ENCODE data around the gene ZNF148.

ZNF148 gene

DNA sequence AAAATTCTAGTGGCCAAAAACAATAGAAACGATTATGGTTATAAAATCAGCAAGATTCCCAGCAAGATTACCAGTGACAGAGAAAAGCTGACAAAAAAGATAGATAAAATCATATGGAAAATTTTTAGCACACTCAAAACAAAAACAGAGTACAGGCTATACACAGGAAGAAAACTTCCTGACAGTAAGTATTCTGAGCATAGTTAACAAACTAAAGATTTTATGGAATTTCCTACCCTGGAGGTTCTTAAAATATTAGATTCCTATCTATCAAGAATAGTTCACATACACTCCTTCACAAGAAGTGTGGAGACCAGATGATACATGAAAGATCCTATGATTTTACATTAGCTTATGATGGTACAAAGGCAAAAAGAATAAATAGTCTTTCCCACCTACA lies 50.8 kb downstream of the ZNF148 start:
- no peak for DNase-seq

DNA sequence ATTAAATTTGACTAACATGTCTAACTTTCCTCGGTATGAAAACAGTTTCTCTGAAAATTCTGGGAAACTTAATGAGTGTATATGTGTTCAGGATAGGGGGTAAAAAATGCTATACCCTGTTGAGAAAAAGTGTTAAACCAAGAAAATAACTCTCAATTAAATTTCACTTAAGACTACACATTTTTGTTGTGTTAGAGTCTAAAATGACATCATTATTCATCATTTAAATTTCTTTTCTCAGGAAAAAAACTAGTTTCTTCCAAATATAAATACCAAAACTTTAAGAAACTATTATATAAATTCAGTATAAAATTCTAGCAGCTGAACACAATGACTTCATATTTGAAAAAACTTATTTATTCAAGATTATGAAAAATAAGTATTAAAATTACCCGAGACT lies 52.2 kb downstream of the ZNF148 start:
- no peak for DNase-seq

DNA sequence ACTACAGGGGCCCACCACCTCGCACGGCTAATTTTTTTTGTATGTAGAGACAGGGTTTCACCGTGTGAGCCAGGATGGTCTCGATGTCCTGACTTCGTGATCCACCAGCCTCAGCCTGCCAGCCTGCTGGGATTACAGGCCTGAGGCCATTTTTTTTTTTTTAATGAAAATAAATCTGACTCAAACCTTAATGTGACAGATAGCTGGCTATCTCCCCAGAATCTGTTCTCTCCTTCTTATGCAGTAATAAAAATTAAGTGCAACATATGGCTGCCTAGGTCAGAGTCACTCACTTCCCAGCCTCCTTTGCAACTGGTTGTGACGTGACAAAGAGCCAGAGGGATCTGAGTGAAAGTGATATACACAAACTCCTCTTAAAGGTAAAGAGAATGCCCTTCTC lies 53.0 kb downstream of the ZNF148 start:
- no peak for DNase-seq

DNA sequence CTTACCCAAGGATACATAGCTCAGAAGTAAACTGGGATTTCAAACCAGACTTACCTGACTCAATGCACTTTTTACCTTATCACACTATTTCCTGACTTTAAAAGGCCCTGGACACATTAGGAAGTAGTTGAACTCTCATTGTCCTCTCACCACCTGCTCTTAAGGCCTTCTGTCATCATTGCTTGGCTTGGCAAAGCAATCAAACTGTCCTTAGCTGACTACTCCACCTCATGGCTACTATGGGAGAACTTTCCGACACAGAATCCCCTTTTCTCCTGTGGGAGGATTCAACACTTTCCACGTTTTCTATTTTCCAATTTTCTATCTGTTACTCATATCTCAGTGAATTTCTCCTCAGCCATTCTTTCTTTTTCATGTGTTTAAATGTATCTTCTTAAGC lies 55.4 kb downstream of the ZNF148 start:
- no peak for DNase-seq

DNA sequence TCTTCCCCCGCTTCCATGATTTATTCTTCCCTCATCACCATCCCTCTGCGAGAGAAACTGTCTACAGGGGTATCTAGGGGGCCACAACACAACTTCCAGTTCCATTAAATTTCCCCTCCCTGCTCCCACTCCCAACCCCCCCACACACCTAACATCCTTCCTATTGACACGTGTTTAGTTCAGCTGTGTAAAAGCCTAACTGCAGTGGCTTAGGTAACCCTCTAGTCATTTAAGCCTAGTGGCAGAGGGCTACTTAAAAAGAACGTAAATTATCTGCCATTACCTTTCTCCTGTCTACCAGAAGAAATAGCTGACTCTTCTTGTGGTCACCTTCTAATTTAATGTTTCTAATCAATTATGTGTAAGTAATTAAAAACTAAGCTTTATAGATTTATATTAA lies 56.3 kb downstream of the ZNF148 start:
- no peak for DNase-seq

DNA sequence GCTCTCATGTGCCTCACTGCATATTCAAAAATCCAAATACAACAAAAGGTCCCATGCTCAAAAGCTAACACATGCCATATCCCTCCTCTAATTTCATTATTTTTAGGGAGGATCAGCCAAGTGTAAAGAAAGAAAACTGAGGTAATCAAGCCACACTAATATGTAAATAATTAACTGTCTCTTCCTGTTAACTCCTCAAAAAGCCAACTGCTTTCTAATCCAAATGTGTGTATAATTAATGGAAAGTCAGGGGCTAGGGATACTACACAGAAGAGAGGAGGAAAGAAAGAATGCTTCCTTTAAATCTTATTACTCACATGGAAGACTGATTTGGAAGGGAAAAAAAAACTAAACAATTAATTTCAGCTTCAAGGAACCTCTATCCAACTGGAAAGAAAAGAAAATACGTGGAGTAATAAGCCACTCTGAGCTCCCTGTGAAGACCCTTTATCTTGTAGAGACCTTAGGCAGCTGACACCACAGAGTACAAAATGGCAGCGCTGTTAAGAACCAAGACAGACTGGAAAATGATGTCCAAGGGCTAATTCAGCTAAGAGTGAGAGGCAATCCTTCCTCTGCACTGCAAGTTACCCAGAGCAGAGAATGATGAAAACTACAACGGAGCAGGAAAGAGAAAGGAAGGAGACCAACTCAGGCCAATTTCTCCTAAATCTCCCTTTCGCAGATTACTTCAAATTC lies 56.8 kb downstream of the ZNF148 start:
- no peak for DNase-seq

DNA sequence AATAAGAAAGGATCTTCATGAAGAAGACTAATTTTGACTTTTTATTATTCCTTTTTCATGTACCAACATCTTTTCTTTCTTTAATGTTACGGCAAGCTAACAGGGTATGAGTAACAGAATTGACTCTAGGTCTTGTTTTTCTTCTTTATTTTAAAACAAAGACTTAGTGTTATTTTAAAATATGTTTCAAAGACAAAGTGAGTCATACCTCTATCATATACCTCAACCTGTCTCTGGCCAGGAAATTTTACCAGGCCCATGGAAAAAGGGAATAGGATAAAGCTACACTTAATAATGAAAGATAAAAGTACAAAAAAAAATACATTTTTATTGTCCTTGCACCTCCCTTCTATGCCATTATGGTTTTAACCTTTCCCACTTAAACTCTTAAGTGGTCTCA lies 57.4 kb downstream of the ZNF148 start:
- DNase-seq = no peak

DNA sequence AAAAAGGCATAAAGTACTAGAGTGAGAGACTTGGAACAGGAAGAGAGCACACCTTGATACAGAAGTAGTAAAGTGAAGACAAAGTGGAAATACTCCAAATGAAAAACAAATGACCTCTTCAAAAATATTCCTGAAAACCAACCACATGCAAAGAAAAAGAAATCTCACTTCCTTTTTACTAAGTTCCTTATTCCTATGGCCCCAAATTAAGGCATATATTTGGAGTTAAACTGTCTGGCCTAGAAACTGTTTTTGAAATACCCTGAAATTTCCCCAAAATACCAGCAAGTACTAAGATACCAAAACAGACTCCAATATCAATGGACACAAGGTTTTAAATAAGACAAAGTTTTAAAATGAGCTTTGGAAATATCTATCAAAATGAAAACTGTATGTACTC lies 58.2 kb downstream of the ZNF148 start:
- DNase-seq = no peak

DNA sequence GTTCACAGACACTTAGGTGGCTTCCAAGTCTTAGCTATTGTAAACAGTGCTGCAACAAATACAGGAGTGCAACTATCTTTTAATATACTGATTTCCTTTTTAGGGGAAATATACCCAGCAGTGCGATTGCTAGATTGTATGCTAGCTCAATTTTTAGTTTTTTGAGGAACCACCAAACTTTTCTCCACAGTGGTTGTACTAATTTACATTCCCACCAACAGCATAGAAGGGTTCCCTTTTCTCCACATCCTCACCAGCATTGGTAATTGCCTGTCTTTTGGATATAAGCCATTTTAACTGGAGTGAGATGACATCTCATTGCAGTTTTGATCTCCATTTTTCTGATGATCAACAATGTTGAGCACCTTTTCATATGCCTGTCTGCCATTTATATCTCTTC lies 58.9 kb downstream of the ZNF148 start:
- no peak for DNase-seq

DNA sequence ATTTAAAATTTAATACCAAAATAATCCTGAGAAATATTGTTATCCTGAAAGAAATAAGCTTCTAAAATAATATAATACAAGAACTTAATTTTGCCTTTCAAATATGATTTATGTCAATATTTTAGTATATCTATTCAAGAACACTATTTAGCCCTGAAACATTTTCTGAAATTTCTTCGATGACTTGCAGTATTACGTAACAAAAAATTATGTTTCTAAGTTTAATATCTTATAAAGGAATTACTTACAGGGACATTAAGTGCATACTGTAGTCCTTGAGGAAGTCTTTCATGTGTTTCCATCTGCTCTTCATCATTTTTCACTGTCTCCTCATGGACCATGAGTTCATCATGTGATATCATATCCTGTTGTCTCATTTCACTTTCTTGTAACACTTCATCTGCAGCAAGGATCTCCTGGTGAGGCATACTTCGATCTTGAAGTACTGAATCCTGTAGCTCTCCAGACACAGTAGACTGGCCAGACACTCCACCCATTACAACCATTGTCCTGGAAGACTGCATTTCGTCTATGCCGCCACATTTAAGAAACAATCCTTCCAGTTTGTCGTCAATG lies 62.0 kb downstream of the ZNF148 start:
- no peak for DNase-seq

DNA sequence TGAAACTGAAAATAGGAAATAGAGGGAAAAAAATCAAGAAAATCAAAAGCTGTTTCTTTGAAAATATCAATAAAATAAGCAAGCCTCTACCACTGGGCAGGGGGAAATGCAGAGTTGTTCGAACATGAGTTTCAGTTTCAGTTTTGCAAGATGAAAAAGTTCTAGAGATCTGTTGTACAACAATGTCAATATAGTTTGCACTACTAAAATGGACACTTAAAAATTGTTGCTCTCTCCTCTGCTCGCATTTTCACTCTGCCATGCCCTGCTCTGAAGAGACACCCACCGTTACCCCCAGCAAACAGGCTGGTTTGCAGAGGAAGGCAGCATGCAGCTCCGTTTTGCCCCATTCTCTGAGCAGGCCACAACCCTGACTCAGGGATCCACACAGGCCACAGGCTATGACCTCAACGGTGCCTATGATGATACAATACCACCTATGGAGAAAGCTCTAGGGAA lies 64.5 kb downstream of the ZNF148 start:
- no peak for DNase-seq

DNA sequence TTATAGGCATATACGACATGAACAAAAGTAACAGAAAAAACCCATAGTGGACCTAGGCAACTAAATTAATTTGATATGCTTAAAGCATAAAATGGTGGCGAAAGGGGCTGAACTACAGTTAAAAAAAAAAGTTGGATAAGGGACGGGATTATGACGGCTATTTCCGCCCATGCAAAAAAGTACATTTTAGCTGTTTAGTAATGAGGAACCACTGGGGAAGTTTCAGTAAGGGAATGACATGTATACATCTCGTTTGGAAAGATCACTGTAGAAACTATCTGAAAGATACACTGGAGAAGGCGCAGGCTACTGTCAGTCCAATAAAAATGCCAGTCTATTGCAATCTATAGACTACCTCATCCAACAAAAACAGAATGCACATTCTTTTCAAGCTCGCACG lies 65.6 kb downstream of the ZNF148 start:
- DNase-seq = no peak

DNA sequence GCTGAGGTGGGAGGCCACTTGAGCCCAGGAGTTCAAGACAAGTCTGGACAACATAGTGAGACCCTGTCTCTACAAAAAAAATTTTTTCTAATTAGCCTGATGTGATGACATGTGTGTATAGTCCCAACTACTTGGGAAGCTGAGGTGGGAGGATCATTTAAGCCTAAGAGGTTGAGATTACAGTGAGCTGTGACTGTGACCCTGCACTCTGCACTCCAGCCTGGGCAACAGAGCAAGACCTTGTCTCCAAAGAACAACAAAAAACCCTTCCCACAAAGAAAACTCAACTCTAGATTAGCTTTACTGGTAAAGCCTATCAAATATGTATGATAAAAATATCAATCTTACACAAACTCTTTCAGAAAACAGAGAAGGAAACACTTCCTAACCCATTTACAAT lies 68.5 kb downstream of the ZNF148 start:
- no peak for DNase-seq

DNA sequence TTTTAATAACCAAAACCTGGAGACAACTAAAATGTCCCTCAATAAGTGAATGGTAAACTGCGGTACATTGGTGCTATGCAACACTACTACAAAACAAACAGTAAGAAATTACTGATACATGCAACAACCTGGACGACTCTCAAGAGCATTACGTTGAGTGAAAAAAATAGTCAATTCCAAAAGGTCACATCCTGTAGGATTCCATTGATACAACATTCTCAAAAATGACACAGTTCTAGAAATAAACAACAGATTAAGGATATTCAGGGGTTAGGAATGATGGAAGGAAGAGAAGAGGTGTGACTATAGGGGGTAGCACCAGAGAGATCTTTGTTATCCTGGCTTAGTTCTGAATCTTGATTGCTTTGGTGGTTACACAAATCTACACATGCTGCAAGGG lies 72.2 kb downstream of the ZNF148 start:
- DNase-seq = no peak

DNA sequence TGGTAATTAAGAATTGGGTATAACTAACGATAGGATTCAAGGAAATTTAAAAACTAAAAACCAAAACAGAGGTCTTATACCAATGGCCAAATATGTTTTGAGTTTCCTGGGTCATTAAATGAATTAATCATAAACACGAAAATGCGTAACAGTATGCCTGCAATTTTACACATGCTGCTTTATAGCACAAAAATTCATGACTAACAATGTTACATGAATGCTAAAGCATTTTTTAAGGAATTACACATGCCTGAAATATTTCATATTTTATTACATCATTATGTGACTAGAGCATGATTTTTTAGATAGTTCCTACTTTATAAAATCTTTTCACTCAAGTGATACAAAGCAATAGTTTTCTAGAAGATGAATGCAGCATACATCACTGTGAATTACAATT lies 74.7 kb downstream of the ZNF148 start:
- DNase-seq = peak; percentile 24

DNA sequence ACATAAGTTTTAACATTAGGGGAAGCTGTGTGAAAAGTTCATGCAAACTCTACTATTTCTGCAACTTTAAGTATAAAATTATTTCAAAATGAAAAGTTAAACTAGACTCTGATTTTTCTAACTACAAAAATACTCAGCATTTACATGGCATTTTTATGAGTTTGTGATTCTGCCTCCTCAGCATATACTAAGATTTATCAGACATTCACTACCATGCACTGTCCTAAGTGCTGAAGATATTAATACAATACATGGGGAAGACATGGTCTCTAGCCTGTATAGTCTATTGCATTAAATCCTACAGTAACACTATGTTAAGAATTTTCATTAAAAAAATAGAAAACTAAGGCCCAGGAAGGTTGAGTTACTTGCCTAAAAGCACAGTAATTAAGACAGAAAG lies 80.7 kb downstream of the ZNF148 start:
- DNase-seq = no peak

DNA sequence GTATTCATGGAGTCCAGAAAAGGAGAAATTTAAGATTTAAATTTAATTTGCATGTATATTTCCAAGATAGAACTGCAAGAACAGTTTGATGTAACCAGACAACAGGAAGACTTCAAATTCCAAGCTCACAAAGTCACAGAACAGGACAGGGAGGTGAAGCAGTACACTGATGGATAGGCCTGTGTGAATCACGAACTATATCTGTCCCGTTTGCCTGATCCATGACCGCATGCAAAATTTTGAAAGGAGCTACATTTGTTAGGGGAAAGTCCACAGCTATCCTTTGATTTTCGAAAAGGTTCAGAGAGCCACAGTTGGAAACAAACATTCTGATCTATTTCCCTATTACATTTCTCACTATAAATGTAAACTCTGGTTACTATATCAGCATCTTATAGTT lies 83.1 kb downstream of the ZNF148 start:
- no peak for DNase-seq

DNA sequence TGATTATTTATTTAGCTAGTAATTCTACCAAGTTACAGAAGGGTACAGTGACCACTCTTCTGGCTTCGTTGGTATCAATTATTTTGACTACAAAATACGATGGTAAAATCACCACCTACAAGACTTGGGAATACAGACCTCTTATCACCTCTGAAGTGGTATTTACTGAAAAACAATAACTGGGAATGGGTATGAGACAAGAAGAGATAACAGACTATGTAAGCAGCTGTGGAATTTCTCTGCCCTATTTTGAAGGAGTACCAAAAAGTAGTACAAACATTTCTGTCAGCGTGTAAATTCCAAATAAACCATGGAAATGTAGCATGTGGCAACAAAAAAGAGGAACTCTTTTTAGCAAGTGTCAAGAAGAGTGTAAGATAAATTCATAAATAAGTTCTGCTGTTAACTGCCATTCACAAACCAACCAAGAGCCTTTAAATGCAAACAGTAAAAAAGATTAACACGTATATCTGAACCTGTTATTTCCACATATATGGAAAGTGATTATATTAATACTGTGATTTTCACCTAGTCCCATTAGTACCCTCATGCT lies 85.6 kb downstream of the ZNF148 start:
- DNase-seq = no peak

DNA sequence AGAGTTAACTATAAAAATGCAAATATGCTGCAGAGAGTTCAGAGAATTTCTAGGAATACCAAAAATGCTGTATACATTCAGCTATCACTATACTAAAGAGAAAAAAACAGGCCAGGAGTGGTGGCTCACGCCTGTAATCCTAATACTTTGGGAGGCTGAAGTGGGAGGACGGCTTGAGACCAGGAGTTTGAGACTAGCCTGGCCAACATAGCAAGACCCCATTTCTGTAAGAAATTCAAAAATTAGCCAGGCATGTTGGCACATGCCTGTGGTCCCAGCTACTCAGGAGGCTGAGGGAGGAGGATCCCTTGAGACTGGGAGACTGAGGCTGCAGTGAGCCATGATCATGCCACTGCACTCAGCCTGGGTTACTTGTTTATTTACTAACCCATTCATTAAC lies 87.9 kb downstream of the ZNF148 start:
- no peak for DNase-seq

DNA sequence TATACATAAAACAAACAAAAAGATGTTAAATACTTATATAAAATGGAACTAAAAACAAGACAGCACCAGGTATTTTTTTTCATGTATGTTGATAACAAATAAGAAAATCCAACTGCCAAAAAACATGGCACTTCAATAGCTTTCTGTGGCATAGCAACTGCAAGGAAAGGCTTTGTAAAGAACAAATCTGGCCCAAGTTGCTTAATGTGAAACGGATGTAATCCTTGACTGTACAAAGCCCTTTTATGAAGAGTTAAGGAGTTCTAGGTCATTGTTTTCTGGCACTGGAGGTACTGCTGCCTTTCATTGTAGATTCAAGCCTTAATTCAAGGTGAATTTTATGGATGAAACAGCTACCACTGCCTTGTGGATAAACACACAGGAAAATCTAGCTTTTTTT lies 93.7 kb downstream of the ZNF148 start:
- DNase-seq = no peak

DNA sequence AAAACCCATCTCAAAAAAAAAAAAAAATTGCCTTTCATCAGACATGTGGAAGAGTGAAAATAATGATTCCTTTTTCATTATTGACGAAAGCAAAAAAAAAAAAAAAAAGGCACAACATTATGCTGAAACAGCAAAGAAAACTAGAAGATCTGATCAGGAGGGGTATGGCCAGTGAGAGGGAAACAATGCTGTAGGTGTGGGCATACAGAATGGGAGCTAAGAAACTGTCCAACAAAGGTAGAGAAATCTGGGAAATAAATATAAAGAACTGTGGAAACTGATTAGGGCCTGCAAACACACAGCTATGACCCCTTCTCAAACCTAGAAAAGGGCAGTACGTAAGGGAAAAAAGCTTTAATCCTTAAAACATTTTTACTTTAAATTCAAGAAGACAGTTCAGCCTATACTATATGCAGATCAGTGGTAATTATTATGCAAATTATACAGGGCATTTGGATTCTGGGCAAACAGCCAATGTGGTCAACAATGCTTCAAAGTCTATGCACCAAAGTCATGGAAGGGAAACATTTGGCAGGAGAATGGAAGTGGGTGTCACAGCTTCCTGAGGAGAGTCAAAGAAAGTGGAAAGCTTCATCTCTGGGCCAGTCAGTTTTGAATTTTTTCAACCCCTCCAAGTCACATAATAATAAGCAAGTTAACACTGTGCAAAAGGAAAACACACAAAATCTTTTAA lies 94.3 kb downstream of the ZNF148 start:
- no peak for DNase-seq

DNA sequence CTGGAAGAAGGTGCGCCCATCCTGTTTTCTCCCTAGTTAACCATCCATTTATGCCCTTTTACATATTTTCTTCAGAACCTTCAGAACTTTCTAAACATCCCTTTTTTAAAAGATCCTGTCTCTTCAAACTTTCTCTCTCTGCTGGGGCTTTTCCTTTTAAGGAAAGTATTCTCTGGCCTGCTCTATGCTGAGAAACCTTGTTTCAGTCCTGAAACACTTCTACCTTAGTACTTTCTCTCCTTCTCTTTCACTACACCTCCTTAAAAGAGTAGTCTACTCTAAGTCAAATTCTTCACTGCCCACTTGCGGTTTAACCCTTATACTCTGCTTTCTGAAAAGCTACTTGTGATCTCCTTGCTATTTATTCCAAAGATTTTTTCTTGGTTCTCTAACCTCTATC lies 97.0 kb downstream of the ZNF148 start:
- no peak for DNase-seq

DNA sequence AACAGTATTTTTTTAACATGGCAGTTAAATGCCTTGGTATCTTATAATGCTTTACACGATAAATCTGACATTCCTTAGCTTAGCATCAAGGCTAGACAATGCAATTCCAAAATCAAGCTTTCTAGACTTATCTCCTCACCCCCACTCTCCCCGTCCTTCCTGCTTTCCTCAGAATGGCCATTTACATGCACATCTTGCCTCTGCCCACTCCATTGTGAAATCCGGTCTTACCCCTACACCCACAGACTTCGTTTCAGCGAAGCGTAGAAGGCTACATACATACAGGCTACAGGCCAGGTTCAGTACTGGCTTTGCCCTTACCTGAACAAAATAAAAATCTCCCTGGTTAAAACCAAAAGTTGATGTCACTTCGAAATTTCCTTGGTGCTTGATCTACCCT lies 104.0 kb downstream of the ZNF148 start:
- no peak for DNase-seq

DNA sequence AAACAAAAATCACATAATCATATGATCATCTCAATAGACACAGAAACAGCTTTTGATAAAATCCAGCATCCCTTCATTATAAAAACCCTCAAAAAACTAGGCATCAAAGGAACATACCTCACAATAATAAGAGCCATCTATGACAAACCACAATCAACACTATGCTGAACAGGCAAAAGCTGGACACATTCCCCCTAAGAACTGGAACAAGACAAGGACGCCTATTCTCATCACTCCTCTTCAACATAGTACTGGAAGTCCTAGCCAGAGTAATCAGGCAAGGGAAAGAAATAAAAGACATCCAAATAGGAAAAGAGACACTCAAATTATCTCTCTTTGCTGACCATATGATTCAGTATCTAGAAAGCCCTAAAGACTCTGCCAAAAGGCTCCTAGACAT lies 107.7 kb downstream of the ZNF148 start:
- DNase-seq = no peak
